GM12875 (cell line): ENCODE results near the gene PRDM5.

Experiments
- H3K4me3 ChIP-seq: one replicate; pipeline ENCODE4 v1.5.1; 2011; ENCODE audit warnings: low read depth, low read length, control low read depth
- CTCF ChIP-seq: IDR thresholded peaks from 2 replicates; pipeline ENCODE4 v1.5.1; 2011; ENCODE audit warnings: low read depth, mild to moderate bottlenecking, control low read depth, inconsistent platforms, low read length, moderate library complexity, borderline replicate concordance; ENCODE audit not compliant: insufficient read depth

The PRDM5 gene

GRCh38 chr4:120728892-120729675 is 193.4 kb downstream of the PRDM5 start:
- TF ChIP-seq CTCF, result no peak

GRCh38 chr4:120725639-120726580 is 196.6 kb downstream of the PRDM5 start:
- no peak overlapping the region for H3K4me3 ChIP-seq
- no peak for TF ChIP-seq CTCF

More at GRCh38 chr4:120728892-120729675, 193.4 kb downstream of the PRDM5 start:
- H3K4me3 ChIP-seq, result no peak overlapping the region

GRCh38 chr4:120724656-120725055 is 197.9 kb downstream of the PRDM5 start:
- H3K4me3 ChIP-seq, result no peak overlapping the region
- TF ChIP-seq CTCF, result no peak

DNA sequence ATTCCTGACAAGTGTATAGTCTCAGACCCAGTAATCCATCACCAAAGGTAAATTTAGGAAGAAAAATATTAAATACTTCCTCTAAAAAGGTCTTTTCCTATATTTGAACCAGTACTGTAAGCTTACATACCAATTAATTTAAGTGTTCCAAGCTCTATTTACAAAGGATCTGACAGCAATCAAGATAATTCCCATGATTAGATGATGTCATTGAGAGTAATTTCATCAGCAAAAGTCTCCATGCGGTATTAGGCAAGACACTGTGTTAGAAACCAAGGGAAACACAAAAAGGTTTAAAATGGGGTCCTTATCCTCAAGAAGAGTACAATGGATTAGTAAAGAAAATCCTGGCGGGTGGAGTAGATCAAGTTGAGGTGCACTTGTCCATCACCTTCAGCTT is 198.5 kb downstream of the PRDM5 start:
- no peak for TF ChIP-seq CTCF
- no peak overlapping the region for H3K4me3 ChIP-seq

- H3K4me3 ChIP-seq, result no peak overlapping the region
- no peak for TF ChIP-seq CTCF
Observed at GRCh38 chr4:120723105-120723504, 199.4 kb downstream of the PRDM5 start.

- no peak for TF ChIP-seq CTCF
- no peak overlapping the region for H3K4me3 ChIP-seq
Observed at GRCh38 chr4:120722655-120723054, 199.9 kb downstream of the PRDM5 start.
